GM19468 (cell line): ENCODE data around the gene PSMF1.

ENCODE experiments used
- ATAC-seq: cut with Tn5 transposase; IDR thresholded peaks from one replicate; pipeline ENCODE4 v1.9.1; 2021; ENCODE audit warnings: mild to moderate bottlenecking, moderate library complexity, moderate number of reproducible peaks; ENCODE audit not compliant: unreplicated experiment; ENCODE audit errors: extremely low read depth

The PSMF1 gene

GRCh38 chr20:1186367-1186991, 68.1 kb downstream of the PSMF1 start:
- no peak for ATAC-seq

- ATAC-seq: no peak
Measured at GRCh38 chr20:1187605-1188171, 69.3 kb downstream of the PSMF1 start.

- ATAC-seq: no peak
Measured at GRCh38 chr20:1188347-1188746, 69.9 kb downstream of the PSMF1 start.

- no peak for ATAC-seq
Measured at GRCh38 chr20:1189827-1190226, 71.4 kb downstream of the PSMF1 start.

- no peak for ATAC-seq
Measured at GRCh38 chr20:1190847-1191246, 72.4 kb downstream of the PSMF1 start.

- ATAC-seq: no peak
Measured at GRCh38 chr20:1191299-1191698, 72.9 kb downstream of the PSMF1 start.

GRCh38 chr20:1195226-1195625, 76.8 kb downstream of the PSMF1 start:
- no peak for ATAC-seq

- ATAC-seq: no peak
Measured at GRCh38 chr20:1196634-1197033, 78.2 kb downstream of the PSMF1 start.

- ATAC-seq: no peak
Measured at GRCh38 chr20:1197801-1198200, 79.4 kb downstream of the PSMF1 start.

GRCh38 chr20:1198751-1199150, 80.3 kb downstream of the PSMF1 start:
- ATAC-seq: no peak

- no peak for ATAC-seq
Measured at GRCh38 chr20:1199212-1199873, 80.9 kb downstream of the PSMF1 start.

GRCh38 chr20:1199964-1200363, 81.6 kb downstream of the PSMF1 start:
- ATAC-seq: no peak

- no peak for ATAC-seq
Measured at GRCh38 chr20:1202762-1203504, 84.5 kb downstream of the PSMF1 start, which contains the start of gene C20orf202. Gene C20orf202 (plus strand): TSS chr20:1203454. CDS start chr20:1203586, 132 bp downstream.

- ATAC-seq: no peak
Measured at GRCh38 chr20:1203630-1204029, 85.2 kb downstream of the PSMF1 start.

- no peak for ATAC-seq
Measured at GRCh38 chr20:1204113-1204512, 85.7 kb downstream of the PSMF1 start.

GRCh38 chr20:1204576-1204975, 86.2 kb downstream of the PSMF1 start:
- ATAC-seq: no peak

GRCh38 chr20:1205802-1206201, 87.4 kb downstream of the PSMF1 start:
- no peak for ATAC-seq

GRCh38 chr20:1206366-1207148, 88.2 kb downstream of the PSMF1 start:
- no peak for ATAC-seq

GRCh38 chr20:1207293-1207878, 89.0 kb downstream of the PSMF1 start:
- ATAC-seq: no peak
